Ishikawa (cell line): Measurements from ENCODE around the gene PLPP1.

Experiments
- CEBPB ChIP-seq: IDR thresholded peaks from 2 replicates; pipeline ENCODE4 v1.6.1; 2012
- CREB1 ChIP-seq: IDR thresholded peaks from 2 replicates; pipeline ENCODE4 v1.6.1; 2012; ENCODE audit warnings: low read depth
- EGR1 ChIP-seq: IDR thresholded peaks from 2 replicates; pipeline ENCODE4 v1.6.1; 2012
- EP300 ChIP-seq: IDR thresholded peaks from 2 replicates; pipeline ENCODE4 v1.6.1; 2012; ENCODE audit warnings: borderline replicate concordance
- FOXM1 ChIP-seq: IDR thresholded peaks from 2 replicates; pipeline ENCODE4 v1.6.1; 2012; ENCODE audit warnings: low read depth, borderline replicate concordance
- MAX ChIP-seq: IDR thresholded peaks from 2 replicates; pipeline ENCODE4 v1.6.1; 2012
- NFIC ChIP-seq: IDR thresholded peaks from 2 replicates; pipeline ENCODE4 v1.6.1; 2012
- RAD21 ChIP-seq: IDR thresholded peaks from 2 replicates; pipeline ENCODE4 v1.6.1; 2012; ENCODE audit warnings: low read depth
- REST ChIP-seq: IDR thresholded peaks from 2 replicates; pipeline ENCODE4 v1.6.1; 2012; ENCODE audit warnings: low read depth, mild to moderate bottlenecking
- TAF1 ChIP-seq: IDR thresholded peaks from 2 replicates; pipeline ENCODE4 v1.6.1; 2012; ENCODE audit warnings: low read depth, mild to moderate bottlenecking
- TCF12 ChIP-seq: IDR thresholded peaks from 2 replicates; pipeline ENCODE4 v1.6.1; 2012; ENCODE audit warnings: low read depth
- TEAD4 ChIP-seq: IDR thresholded peaks from 2 replicates; pipeline ENCODE4 v1.6.1; 2012
- USF1 ChIP-seq: IDR thresholded peaks from 2 replicates; pipeline ENCODE4 v1.6.1; 2012
- YY1 ChIP-seq: IDR thresholded peaks from 2 replicates; pipeline ENCODE4 v1.6.1; 2012; ENCODE audit warnings: low read depth
- ZBTB7A ChIP-seq: IDR thresholded peaks from 2 replicates; pipeline ENCODE4 v1.6.1; 2012; ENCODE audit warnings: low read depth

PLPP1 gene

GRCh38 chr5:55533521-55534435 is 986 bp downstream of the PLPP1 start:
- TF ChIP-seq EP300 = no peak
- TF ChIP-seq TCF12 = no peak
- TF ChIP-seq YY1 = no peak

GRCh38 chr5:55530669-55531068 is 4.1 kb downstream of the PLPP1 start:
- no peak for TF ChIP-seq NFIC
- TF ChIP-seq MAX = no peak
- TF ChIP-seq USF1 = no peak
- no peak for TF ChIP-seq TCF12

- TF ChIP-seq CEBPB (no peak), FOXM1 (no peak), USF1 (no peak), EGR1 (no peak), TCF12 (no peak), NFIC (no peak), TEAD4 (no peak), RAD21 (no peak), YY1 (no peak)
Measured at GRCh38 chr5:55524816-55525215, 9.9 kb downstream of the PLPP1 start.

- no peak for TF ChIP-seq YY1
- no peak for TF ChIP-seq REST
- TF ChIP-seq CEBPB = no peak
- no peak for TF ChIP-seq TEAD4
Measured at GRCh38 chr5:55523293-55523692, 11.5 kb downstream of the PLPP1 start.

GRCh38 chr5:55521881-55522280 is 12.9 kb downstream of the PLPP1 start:
- TF ChIP-seq REST (no peak), YY1 (no peak), ZBTB7A (no peak), TCF12 (no peak), EGR1 (no peak), CREB1 (no peak), EP300 (no peak), MAX (no peak), NFIC (no peak), TEAD4 (no peak), RAD21 (no peak)

GRCh38 chr5:55520117-55520839 is 14.5 kb downstream of the PLPP1 start:
- TF ChIP-seq REST (no peak), CEBPB (no peak), MAX (no peak), TCF12 (no peak), CREB1 (no peak), ZBTB7A (no peak), USF1 (no peak), RAD21 (no peak), TEAD4 (no peak), TAF1 (no peak), EGR1 (no peak), FOXM1 (no peak), YY1 (no peak), NFIC (no peak), EP300 (no peak)
